RPMI7951 (cell line): ENCODE measurements around the gene KLK5. TPM values are rescaled to one million over a fixed set of nuclear protein-coding genes. Genes with fewer than 3 reads are reported as not detected.

Experiments used
- DNase-seq: peaks from one replicate; pipeline ENCODE4 v3.0.0-alpha.2; 2012; ENCODE audit warnings: low read depth
- total RNA-seq: library from RNA; depleted of rRNA; stranded (reverse); fragments of >200 nt; shearing (Covaris generic); gene quantifications from 2 replicates; pipeline ENCODE4 v1.2.3, GENCODE V29; 2014

The KLK5 gene
- total RNA-seq, 1 experiment from 2014 or later, result not detected

- no peak for DNase-seq
These were observed 16.5 kb upstream of the KLK5 start, which contains the start of gene KLK6 for GRCh38 chr19:50969413-50969760. TSS of gene KLK6 (minus strand) at chr19:50969591. CDS start at chr19:50968104, 1,487 bp downstream.

GRCh38 chr19:50968716-50969412, 16.0 kb upstream of the KLK5 start:
- no peak for DNase-seq

GRCh38 chr19:50967929-50968715, 15.3 kb upstream of the KLK5 start:
- DNase-seq, result no peak

- DNase-seq, result no peak
These were observed 11.4 kb upstream of the KLK5 start for GRCh38 chr19:50964266-50964665.

- no peak for DNase-seq
These were observed 10.5 kb upstream of the KLK5 start for GRCh38 chr19:50963381-50963780.

GRCh38 chr19:50962245-50962644, 9.4 kb upstream of the KLK5 start:
- no peak for DNase-seq

- DNase-seq, result peak; percentile 29
These were observed 7.1 kb upstream of the KLK5 start for GRCh38 chr19:50959731-50960500.

- DNase-seq, result no peak
These were observed 4.7 kb upstream of the KLK5 start for GRCh38 chr19:50957587-50957986.

- DNase-seq, result no peak
These were observed 3.0 kb downstream of the KLK5 start for GRCh38 chr19:50949861-50950260.

- DNase-seq, result no peak
These were observed 5.7 kb downstream of the KLK5 start for GRCh38 chr19:50947123-50947522.

GRCh38 chr19:50944795-50945194, 8.0 kb downstream of the KLK5 start:
- no peak for DNase-seq

- DNase-seq, result no peak
These were observed 9.6 kb downstream of the KLK5 start for GRCh38 chr19:50943074-50943828.

- DNase-seq, result no peak
These were observed 13.2 kb downstream of the KLK5 start for GRCh38 chr19:50939596-50939995.

GRCh38 chr19:50933640-50934039, 19.2 kb downstream of the KLK5 start:
- DNase-seq, result peak; percentile 57

GRCh38 chr19:50932690-50933083, 20.2 kb downstream of the KLK5 start:
- DNase-seq, result no peak

- DNase-seq, result no peak
These were observed 20.7 kb downstream of the KLK5 start for GRCh38 chr19:50932018-50932689.

GRCh38 chr19:50931023-50931422, 21.8 kb downstream of the KLK5 start:
- DNase-seq, result no peak

GRCh38 chr19:50928831-50929230, 24.0 kb downstream of the KLK5 start:
- no peak for DNase-seq

GRCh38 chr19:50926144-50926543, 26.7 kb downstream of the KLK5 start:
- no peak for DNase-seq

GRCh38 chr19:50925734-50926133, 27.1 kb downstream of the KLK5 start:
- no peak for DNase-seq

- DNase-seq, result no peak
These were observed 28.3 kb downstream of the KLK5 start for GRCh38 chr19:50924586-50924985.
